Measurements from ENCODE around the gene SLC26A8.

SLC26A8 gene

GRCh38 chr6:35897486-35897885, 127.0 kb downstream of the SLC26A8 start:
- no peak overlapping the region for H3K4me3 ChIP-seq
- H3K27ac ChIP-seq, result no peak overlapping the region

GRCh38 chr6:35897036-35897435, 127.4 kb downstream of the SLC26A8 start:
- Histone ChIP-seq H3K27ac (no peak overlapping the region), H3K4me3 (no peak overlapping the region)

GRCh38 chr6:35896228-35896627, 128.2 kb downstream of the SLC26A8 start:
- no peak overlapping the region for H3K27ac ChIP-seq

GRCh38 chr6:35895560-35895959, 128.9 kb downstream of the SLC26A8 start:
- Histone ChIP-seq H3K27ac (no peak overlapping the region), H3K4me3 (no peak overlapping the region)

More at GRCh38 chr6:35896228-35896627, 128.2 kb downstream of the SLC26A8 start:
- no peak overlapping the region for H3K4me3 ChIP-seq

GRCh38 chr6:35894776-35895175, 129.7 kb downstream of the SLC26A8 start:
- no peak overlapping the region for H3K27ac ChIP-seq
- no peak overlapping the region for H3K4me3 ChIP-seq

All from skin epidermis (tissue), 12 donors.